HCT116 (cell line): Measurements from ENCODE around the gene ABCC5. TPM values are rescaled to one million over a fixed set of nuclear protein-coding genes. Genes with fewer than 3 reads are reported as not detected.

ENCODE experiments used
- ATAC-seq: fragments of 200-7000 bp; cut with Tn5 transposase; 2 replicates; pipeline ENCODE4 v1.9.1; 2020; ENCODE audit warnings: mild to moderate bottlenecking, moderate library complexity
- BruUV-seq: library from RNA; stranded (reverse); fragments of 400-500 nt; replicated peaks from 2 replicates; lab custom pipeline; 2021; lab: Mats Ljungman, UMichigan
- CTCF ChIA-PET: fragments of 300-600 bp; sonication (Branson Sonifier 250); formaldehyde crosslinking; loops from one replicate; lab custom pipeline; 2021; ENCODE audit warnings: antibody characterized with exemption; lab: Charles Lee
- POLR2A ChIA-PET: fragments of 300-600, 350-600 bp; sonication (Branson Sonifier 250); formaldehyde crosslinking; loops from one replicate; lab custom pipeline; 2021; ENCODE audit warnings: antibody characterized with exemption; lab: Charles Lee
- RAD21 ChIA-PET, 2 experiments: fragments of 300-600 bp; sonication (Branson Sonifier 250); formaldehyde crosslinking; loops; one replicate each; lab custom pipeline; 2023; ENCODE audit warnings: low total read pairs in 2 of 2; ENCODE audit not compliant: uncharacterized antibody in 2 of 2, unreplicated experiment in 2 of 2, low non-redundant PET in 1 of 2; lab: Charles Lee
- DNase-seq: peaks from one replicate; pipeline ENCODE4 v3.0.0-alpha.2; 2010; ENCODE audit warnings: low read depth, low spot score
- H2AFZ ChIP-seq: fragments of 200-600 bp; shearing (Covaris generic), sonication (generic); 2 replicates; pipeline ENCODE4 v1.6.1; 2017; ENCODE audit warnings: low read depth, mixed run types, mixed read lengths, antibody characterized with exemption, low read length; ENCODE audit not compliant: poor library complexity, severe bottlenecking
- H3K27ac ChIP-seq: 2 replicates; pipeline ENCODE4 v1.5.1; 2012; ENCODE audit warnings: low read depth, low read length
- H3K27me3 ChIP-seq: fragments of 200-600 bp; sonication (generic); 2 replicates; pipeline ENCODE4 v1.6.1; 2016; ENCODE audit warnings: mixed run types, low read length, mixed read lengths; ENCODE audit not compliant: insufficient read depth
- H3K36me3 ChIP-seq, 2 experiments: fragments of 200-500 bp in 1 of 2; fragments of 200-600 bp in 1 of 2; sonication (Bioruptor generic) in 1 of 2; sonication (generic) in 1 of 2; 2 replicates each; pipeline versions ENCODE4 v1.5.1 to v1.6.1; 2014 to 2016; ENCODE audit warnings: low read length in 2 of 2, inconsistent platforms in 1 of 2, mixed read lengths in 1 of 2, mixed run types in 1 of 2; ENCODE audit not compliant: insufficient read depth in 2 of 2, control insufficient read depth in 1 of 2
- H3K4me1 ChIP-seq, 2 experiments: fragments of 200-600 bp in 1 of 2; sonication (generic) in 1 of 2; 2 replicates each; pipeline versions ENCODE4 v1.5.1 to v1.6.1; 2012 to 2017; ENCODE audit warnings: low read length in 2 of 2, inconsistent platforms in 1 of 2, mild to moderate bottlenecking in 1 of 2, mixed read lengths in 1 of 2, mixed run types in 1 of 2, moderate library complexity in 1 of 2; ENCODE audit not compliant: insufficient read depth in 2 of 2, control insufficient read depth in 1 of 2
- H3K4me2 ChIP-seq: fragments of 200-600 bp; sonication (generic); 2 replicates; pipeline ENCODE4 v1.6.1; 2017; ENCODE audit warnings: mixed run types, low read length, mixed read lengths
- H3K4me3 ChIP-seq, 2 experiments: fragments of 200-600 bp in 1 of 2; sonication (generic) in 1 of 2; replicated peaks in 1 of 2; 2 replicates each; pipeline ENCODE4 v1.5.1; 2011 to 2016; ENCODE audit warnings: low read length in 2 of 2, control low read depth in 1 of 2, low read depth in 1 of 2, mild to moderate bottlenecking in 1 of 2, mixed read lengths in 1 of 2, mixed run types in 1 of 2
- H3K79me2 ChIP-seq: fragments of 200-600 bp; sonication (generic); 2 replicates; pipeline ENCODE4 v1.6.1; 2017; ENCODE audit warnings: mild to moderate bottlenecking, mixed run types, low read length, moderate library complexity, mixed read lengths; ENCODE audit not compliant: insufficient read depth
- H3K9ac ChIP-seq: fragments of 200-600 bp; sonication (generic); 2 replicates; pipeline ENCODE4 v1.6.1; 2016; ENCODE audit warnings: low read length, mixed read lengths
- H3K9me2 ChIP-seq: fragments of 200-600 bp; sonication (generic), shearing (Covaris generic); 2 replicates; pipeline ENCODE4 v1.6.1; 2017; ENCODE audit warnings: mixed run types, mild to moderate bottlenecking, moderate library complexity; ENCODE audit not compliant: insufficient read depth
- H3K9me3 ChIP-seq, 2 experiments: fragments of 200-500 bp in 1 of 2; fragments of 200-600 bp in 1 of 2; sonication (Bioruptor generic) in 1 of 2; sonication (generic) in 1 of 2; 2 replicates each; pipeline ENCODE4 v1.6.1; 2014 to 2017; ENCODE audit warnings: low read length in 2 of 2, mixed read lengths in 2 of 2, inconsistent platforms in 1 of 2, low read depth in 1 of 2, mild to moderate bottlenecking in 1 of 2, mixed run types in 1 of 2, moderate library complexity in 1 of 2; ENCODE audit not compliant: control insufficient read depth in 1 of 2, insufficient read depth in 1 of 2
- H4K20me1 ChIP-seq: fragments of 200-600 bp; sonication (generic), shearing (Covaris generic); 2 replicates; pipeline ENCODE4 v1.6.1; 2017; ENCODE audit warnings: mixed run types, mild to moderate bottlenecking, moderate library complexity; ENCODE audit not compliant: insufficient read depth
- EGR1 ChIP-seq: IDR thresholded peaks from 2 replicates; pipeline ENCODE4 v1.6.1; 2012; ENCODE audit warnings: low read depth
- EZH2phosphoT487 ChIP-seq: fragments of 200-600 bp; IDR thresholded peaks from 2 replicates; pipeline ENCODE4 v1.6.1; 2018; ENCODE audit warnings: antibody characterized with exemption, borderline replicate concordance
- JUND ChIP-seq: IDR thresholded peaks from 2 replicates; pipeline ENCODE4 v1.6.1; 2012
- POLR2A ChIP-seq: IDR thresholded peaks from 2 replicates; pipeline ENCODE4 v1.7.0; 2011; ENCODE audit warnings: borderline replicate concordance; ENCODE audit not compliant: insufficient read depth, insufficient read length; ENCODE audit errors: extremely low read depth
- POLR2AphosphoS5 ChIP-seq: IDR thresholded peaks from 2 replicates; pipeline ENCODE4 v1.6.1; 2011; ENCODE audit warnings: mild to moderate bottlenecking, low read depth, low read length, moderate library complexity
- RAD21 ChIP-seq: IDR thresholded peaks from 2 replicates; pipeline ENCODE4 v1.6.1; 2012; ENCODE audit warnings: low read depth, mild to moderate bottlenecking
- SIN3A ChIP-seq: IDR thresholded peaks from 2 replicates; pipeline ENCODE4 v1.6.1; 2012; ENCODE audit warnings: low read depth
- TCF7L2 ChIP-seq: IDR thresholded peaks from 2 replicates; pipeline ENCODE4 v1.7.0; 2011; ENCODE audit warnings: borderline replicate concordance, inconsistent platforms; ENCODE audit not compliant: insufficient read depth, insufficient read length; ENCODE audit errors: extremely low read depth
- YY1 ChIP-seq: IDR thresholded peaks from 2 replicates; pipeline ENCODE4 v1.6.1; 2011; ENCODE audit warnings: low read length, low read depth, moderate library complexity, mild to moderate bottlenecking; ENCODE audit not compliant: insufficient replicate concordance; ENCODE audit errors: extremely low read depth
- intact Hi-C: fragments of 100-400 bp; cut with micrococcal nuclease; formaldehyde crosslinking; loops from 2 replicates; pipeline ENCODE4 v1.10.0; 2022
- total RNA-seq: library from RNA; stranded (reverse); gene quantifications from one replicate; pipeline ENCODE4 v1.2.1, GENCODE V29; 2021; ENCODE audit not compliant: unreplicated experiment
- TF ChIP-seq, protein P1 (sequence below): IDR thresholded peaks from 2 replicates; pipeline ENCODE4 v1.6.1; 2012
- TF ChIP-seq, protein P2 (sequence below): IDR thresholded peaks from 2 replicates; pipeline ENCODE4 v1.6.1; 2012
- TF ChIP-seq, protein P3 (sequence below), 3 experiments: fragments of 200-600 bp in 1 of 3; sonication (generic) in 1 of 3; IDR thresholded peaks in 2 of 3; conservative IDR thresholded peaks in 1 of 3; 2 replicates each; pipeline ENCODE4 v1.5.1; 2012 to 2017; ENCODE audit warnings: low read depth in 2 of 3, low read length in 2 of 3, antibody characterized with exemption in 1 of 3, borderline replicate concordance in 1 of 3, control low read depth in 1 of 3, mild to moderate bottlenecking in 1 of 3, mixed read lengths in 1 of 3, mixed run types in 1 of 3, moderate library complexity in 1 of 3; ENCODE audit not compliant: insufficient read depth in 1 of 3

The ABCC5 gene
- total RNA-seq, 1 experiment from 2014 or later: 16.9 TPM

DNA sequence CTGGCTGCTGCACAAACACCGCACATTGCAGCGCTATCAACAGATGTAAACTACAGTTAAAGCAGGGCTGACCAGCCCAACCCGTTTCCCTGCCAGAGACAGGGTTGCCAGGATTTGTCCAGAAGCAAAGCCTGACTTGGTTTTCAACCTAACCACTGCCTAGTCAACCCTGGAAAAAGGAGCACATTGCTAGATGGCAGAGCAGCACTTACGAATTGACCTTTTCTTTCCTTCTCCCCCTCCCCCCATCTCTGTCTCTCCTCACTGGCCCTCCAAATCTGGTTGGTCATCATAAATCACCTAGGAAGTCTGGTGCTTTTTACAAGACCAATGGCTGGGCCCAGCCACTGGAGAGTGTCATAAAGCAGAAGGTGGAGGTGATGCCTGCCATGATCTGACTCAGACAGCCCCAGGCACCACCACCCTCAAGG is 51.3 kb downstream of the ABCC5 start:
- RAD21 ChIA-PET: no interaction called here
- no peak overlapping the region for H3K4me2 ChIP-seq
- TF ChIP-seq, protein P1, sequence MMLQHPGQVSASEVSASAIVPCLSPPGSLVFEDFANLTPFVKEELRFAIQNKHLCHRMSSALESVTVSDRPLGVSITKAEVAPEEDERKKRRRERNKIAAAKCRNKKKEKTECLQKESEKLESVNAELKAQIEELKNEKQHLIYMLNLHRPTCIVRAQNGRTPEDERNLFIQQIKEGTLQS: no peak
- TF ChIP-seq RAD21: no peak
- TF ChIP-seq TCF7L2: no peak
- TF ChIP-seq JUND: no peak
- TF ChIP-seq, protein P2, sequence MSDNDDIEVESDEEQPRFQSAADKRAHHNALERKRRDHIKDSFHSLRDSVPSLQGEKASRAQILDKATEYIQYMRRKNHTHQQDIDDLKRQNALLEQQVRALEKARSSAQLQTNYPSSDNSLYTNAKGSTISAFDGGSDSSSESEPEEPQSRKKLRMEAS: no peak
- TF ChIP-seq SIN3A: no peak
- TF ChIP-seq POLR2A: no peak
- no peak for TF ChIP-seq POLR2AphosphoS5
- TF ChIP-seq, protein P3, sequence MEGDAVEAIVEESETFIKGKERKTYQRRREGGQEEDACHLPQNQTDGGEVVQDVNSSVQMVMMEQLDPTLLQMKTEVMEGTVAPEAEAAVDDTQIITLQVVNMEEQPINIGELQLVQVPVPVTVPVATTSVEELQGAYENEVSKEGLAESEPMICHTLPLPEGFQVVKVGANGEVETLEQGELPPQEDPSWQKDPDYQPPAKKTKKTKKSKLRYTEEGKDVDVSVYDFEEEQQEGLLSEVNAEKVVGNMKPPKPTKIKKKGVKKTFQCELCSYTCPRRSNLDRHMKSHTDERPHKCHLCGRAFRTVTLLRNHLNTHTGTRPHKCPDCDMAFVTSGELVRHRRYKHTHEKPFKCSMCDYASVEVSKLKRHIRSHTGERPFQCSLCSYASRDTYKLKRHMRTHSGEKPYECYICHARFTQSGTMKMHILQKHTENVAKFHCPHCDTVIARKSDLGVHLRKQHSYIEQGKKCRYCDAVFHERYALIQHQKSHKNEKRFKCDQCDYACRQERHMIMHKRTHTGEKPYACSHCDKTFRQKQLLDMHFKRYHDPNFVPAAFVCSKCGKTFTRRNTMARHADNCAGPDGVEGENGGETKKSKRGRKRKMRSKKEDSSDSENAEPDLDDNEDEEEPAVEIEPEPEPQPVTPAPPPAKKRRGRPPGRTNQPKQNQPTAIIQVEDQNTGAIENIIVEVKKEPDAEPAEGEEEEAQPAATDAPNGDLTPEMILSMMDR (IDR thresholded peaks at IDR 0.05 in 2 of 3, conservative IDR thresholded peaks at IDR 0.05 in 1 of 3; ENCODE audit: borderline replicate concordance in 1 of 3, insufficient read depth in 1 of 3, low read depth in 2 of 3, low read length in 2 of 3): no peak
- TF ChIP-seq EZH2phosphoT487: no peak
- no peak for TF ChIP-seq EGR1
- TF ChIP-seq YY1: no peak
- TF ChIP-seq, all 23 proteins: peak for 0
- Histone ChIP-seq H3K79me2 (no peaks in the 10 kb centered on the region), H3K9me2 (no peaks in the 10 kb centered on the region), H3K4me3 (no peak overlapping the region), H3K4me1 (no peaks in the 10 kb centered on the region; a peak in 1 of 4 replicates), H3K9me3 (no peaks in the 10 kb centered on the region), H3K36me3 (no peaks in the 10 kb centered on the region; a peak in 2 of 4 replicates), H3K27me3 (no peaks in the 10 kb centered on the region), H3K27ac (no peak overlapping the region), H2AFZ (no peak overlapping the region), H4K20me1 (no peaks in the 10 kb centered on the region), H3K9ac (no peak overlapping the region)
- DNase-seq (no peak), ATAC-seq (no peak)
- ChIA-PET POLR2A (no interaction called here), CTCF (no interaction called here)
- no TSS peak for BruUV-seq
- intact Hi-C loops: no loop called here
